Bone marrow (tissue), 2 donors: Measurements from ENCODE around the gene IRF7.

Experiments used
- DNase-seq, 2 donors: peaks; one replicate each; lab custom pipeline; 2025; lab: John Stamatoyannopoulos, UW

IRF7 gene

DNA sequence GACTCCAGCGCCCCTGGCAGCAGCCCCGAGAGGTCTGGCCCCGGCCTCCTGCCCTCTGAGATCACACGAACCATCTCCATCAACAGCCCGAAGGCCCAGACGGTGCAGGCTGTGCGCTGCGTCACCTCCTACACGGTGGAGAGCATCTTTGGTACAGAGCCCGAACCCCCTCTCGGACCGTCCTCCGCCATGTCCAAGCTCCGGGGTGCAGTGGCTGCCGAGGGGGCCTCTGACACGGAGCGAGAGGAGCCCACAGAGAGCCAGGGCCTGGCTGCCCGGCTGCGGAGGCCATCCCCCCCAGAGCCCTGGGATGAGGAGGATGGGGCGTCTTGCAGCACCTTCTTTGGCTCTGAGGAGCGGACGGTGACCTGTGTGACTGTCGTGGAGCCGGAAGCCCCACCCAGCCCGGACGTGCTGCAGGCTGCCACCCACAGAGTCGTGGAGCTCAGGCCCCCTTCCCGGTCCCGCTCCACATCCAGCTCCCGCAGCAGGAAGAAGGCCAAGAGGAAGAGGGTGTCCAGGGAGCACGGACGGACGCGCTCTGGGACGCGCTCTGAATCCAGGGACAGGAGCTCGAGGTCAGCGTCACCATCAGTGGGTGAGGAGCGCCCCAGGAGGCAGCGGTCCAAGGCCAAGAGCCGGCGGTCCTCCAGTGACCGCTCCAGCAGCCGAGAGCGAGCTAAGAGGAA, 7.6 kb downstream of the IRF7 start:
- DNase-seq, result no peak

DNA sequence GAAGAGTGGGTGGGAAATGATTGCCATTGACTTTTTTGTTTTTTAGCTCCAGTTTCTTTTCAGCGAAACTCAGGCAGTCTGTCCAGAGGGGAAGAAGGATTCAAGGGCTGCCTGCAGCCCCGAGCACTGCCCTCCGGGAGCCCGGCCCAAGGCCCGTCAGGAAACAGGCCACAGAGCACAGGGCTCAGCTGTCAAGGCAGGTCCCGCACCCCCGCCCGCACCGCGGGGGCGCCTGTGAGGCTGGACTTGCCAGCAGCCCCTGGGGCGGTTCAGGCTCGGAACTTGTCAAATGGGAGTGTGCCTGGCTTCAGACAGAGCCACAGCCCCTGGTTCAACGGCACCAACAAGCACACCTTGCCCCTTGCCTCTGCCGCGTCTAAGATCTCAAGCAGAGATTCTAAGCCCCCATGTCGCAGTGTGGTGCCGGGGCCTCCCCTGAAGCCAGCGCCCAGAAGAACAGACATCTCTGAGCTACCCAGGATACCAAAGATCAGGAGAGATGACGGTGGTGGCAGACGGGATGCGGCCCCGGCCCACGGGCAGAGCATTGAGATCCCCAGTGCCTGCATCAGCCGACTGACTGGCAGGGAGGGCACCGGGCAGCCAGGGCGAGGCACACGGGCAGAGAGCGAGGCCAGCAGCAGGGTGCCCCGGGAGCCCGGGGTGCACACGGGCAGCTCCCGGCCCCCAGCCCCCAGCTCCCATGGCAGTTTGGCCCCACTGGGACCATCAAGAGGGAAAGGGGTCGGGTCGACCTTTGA, 8.6 kb downstream of the IRF7 start:
- DNase-seq, result no peak

DNA sequence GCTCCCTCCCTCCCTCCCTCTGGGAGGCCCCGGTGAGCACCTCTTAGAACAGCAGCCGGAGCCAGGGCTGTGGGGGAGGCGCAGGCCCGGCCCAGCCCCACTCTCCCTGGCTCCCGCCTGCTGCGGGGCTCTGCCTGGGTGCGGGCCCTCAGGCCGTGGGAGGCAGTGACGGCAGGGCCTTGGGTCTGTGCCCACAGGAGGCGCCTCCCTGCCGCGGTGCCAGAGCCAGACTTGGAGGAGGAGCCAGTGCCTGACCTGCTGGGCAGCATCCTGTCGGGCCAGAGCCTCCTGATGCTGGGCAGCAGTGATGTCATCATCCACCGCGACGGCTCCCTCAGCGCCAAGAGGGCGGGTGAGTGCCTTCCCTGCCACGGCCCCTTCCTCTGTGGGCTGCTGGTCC, 9.5 kb downstream of the IRF7 start:
- DNase-seq, result no peak

DNA sequence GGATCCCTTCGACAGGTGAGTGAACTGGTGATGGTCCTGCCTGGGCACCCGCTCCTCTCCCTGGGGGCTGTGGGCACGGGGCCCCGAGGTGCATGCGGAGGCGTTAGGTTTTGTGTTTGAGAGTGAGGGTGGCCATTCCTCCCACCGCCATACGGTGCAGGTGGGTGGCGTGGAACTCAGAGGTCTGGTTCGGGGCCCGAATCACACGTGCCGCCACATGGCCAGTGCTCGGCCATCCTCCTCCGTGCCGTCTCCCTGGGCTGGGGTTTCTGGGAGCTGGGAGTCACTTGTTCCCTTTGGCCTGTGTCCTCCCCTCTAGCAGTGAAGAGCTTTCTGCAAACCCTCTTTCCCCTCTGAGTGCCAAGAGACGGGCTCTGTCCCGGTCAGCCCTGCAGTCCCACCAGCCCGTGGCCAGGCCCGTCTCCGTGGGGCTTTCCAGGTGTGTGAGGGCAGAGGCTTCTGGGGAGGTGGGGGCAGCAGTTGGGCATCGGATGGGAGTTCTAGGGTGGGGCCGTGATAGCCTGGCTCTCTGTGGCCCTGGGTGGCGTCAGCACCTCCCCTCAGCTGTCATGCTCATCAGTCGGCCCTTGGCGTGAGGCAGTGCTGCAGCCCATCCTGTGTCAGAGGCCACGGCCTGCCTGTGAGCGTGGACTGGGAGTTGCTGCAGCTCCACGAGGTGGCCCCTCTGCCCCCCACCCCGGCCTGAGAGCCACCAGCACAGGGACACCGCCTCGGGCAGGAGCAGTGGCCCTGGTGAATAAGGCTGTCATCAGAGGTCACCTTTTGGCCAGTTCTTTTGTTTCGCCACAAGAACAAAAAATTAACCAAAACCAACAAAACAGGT, 10.2 kb downstream of the IRF7 start:
- no peak for DNase-seq

DNA sequence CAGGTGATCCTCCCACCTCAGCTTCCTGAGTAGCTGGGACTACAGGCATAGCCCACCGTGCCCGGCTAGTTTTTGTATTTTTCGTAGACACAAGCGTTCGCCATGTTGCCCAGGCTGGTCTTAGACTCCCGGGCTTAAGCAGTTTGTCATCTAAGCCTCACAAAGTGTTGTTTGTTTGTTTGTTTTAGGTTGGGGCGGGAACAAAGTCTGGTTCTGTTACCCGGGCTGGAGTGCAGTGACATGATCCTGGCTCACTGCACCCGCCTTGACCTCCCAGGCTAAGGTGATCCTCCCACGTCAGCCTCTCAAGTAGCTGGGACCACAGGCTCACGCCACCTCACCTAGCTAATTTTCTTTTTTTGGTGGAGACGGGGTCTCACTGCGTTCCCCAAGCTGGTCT, 12.6 kb downstream of the IRF7 start:
- no peak for DNase-seq

DNA sequence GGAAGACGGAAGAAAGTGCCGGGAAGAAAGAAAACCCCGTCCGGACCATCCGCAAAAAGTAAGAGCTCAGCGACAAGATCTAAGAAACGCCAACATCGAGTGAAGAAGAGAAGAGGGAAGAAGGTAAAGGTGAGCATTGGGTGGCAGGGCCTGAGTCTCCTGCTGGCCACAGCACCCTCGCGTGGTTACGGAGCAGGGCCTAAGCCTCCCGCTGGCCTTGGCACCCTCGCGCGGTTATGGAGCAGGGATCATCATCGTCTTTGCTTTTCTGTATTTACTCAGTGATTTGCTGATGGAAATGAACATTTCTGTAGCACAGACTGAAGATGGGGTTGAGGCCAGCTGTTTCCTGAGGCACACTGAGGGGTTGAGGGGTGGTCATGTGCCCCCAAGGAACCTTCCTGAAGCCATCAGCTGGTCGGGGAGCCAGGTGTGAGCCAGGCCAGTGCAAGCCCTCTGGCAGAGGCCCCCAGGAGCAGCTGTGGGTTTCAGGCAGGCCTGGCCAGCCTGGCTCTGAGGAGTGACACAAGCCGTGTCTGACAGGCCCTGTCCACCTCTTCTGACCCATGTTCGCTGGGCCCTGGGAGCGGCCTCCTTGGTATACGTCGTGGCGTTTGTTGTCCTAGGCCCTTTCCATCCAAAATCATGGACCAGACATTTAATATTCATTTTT, 14.0 kb downstream of the IRF7 start:
- no peak for DNase-seq

DNA sequence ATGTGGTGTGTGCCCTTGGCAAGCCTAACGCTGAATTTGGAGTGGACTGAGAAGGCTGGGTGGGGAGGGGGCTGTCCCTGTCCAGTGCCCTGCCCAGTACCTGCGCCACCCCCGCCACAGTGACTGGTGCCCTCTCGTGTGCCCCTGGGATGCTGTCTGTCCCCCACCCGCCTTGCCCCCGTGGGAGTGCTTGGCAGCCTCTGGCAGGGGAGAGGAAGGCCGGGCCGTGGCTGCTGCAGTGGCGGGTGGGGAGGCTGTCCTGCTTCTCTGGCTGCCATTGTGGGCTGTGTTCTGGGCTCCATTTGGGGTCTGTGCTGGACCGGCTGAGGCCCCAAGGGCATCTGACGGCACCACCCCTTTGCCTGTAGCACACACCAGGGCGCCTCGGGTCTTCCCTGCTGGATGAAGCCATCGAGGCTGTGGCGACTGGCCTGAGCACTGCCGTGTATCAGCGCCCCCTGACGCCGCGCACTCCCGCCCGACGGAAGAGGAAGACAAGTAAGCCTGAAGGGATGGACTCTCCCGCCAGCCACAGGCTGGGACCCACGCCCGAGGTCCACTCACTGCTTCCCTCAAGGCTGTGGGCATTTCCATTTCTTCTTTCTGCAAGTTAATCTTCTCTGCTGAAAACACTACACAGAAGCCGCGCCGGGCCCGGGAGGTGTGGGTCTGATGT, 17.6 kb downstream of the IRF7 start:
- DNase-seq, result no peak

DNA sequence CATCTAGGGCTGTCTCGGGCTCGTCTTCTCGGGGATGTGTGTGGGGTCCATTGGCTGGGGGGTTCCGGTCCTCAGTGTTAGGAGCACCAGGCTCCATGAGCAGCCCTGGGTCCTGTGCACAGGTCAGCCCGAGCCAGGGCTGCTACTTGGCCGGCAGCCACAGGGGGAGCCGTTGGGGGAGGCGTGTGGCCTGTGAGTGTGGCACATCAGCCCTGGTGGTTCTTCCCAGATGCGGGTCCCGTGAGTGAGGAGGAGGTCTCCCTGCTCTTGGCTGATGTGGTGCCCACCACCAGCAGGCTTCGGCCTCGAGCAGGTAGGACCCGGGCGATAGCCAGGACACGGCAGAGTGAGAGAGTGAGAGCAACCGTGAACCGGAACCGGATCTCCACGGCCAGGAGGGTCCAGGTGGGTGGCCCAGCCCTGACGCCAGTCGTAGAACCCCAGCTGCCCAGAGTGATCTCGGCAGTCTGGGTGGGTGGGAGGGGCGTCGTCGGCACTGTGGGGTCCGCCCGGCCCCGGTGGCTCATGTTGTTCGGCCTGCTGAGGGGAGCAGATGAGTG, 18.5 kb downstream of the IRF7 start:
- DNase-seq, result no peak

DNA sequence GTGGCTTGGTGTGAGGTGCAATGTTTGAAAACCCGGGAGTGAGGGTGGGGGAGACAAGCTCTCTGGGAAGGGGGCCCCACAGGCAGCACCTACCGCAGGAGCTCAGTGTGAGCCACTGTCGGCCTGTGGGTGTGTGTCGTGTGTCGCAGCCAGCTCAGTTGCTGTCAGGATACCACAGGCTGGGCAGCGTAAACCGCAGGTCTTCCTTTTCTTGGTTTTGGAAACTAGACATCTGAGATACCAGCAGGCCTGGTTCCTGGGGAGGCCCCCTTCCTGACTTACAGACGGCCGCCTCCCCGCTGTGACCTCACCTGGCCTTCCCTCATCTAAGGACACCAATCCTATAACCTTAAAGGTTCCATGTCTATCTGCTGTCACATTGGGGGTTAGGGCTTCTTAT, 19.4 kb downstream of the IRF7 start:
- no peak for DNase-seq

DNA sequence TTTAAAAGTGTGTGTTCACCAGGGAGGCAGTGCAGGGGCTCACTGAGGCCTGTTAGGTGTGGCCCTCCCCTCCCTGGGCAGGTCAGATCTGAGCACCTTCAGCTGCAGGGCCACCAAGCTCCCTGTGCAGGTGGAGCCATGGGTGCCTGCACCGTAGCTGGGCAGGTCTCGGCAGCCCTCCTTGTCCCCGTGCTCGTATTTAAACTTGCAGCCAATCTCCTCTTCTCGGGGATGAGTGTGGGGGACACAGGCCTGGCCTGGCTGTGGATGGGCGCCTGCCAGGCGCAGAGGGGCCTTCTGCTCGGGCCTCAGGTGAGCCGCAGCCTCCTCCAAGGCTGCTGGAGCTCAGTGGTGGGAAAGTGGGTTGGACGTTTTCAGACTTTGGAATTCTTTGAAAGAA, 20.4 kb downstream of the IRF7 start:
- DNase-seq, result no peak

DNA sequence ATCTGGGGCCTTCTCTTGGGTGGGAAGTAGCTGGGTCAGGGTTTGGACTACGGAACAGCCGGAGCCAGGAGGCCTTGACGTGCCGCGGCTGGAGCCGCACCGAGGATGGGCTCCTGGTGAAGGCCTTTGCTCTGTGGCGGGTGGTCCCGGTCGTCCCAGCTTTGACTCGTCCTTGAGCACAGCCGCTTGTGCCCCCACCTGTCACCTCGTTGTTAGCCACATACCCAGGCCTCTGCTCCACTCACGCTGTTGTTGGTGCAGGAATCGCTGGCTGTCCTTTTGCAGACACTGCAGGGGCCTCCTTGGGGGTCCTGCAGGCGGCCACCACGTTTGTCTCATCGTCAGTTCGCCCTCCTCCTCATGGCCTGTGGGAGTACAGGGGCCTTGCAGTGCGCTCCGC, 22.4 kb downstream of the IRF7 start:
- DNase-seq, result no peak

DNA sequence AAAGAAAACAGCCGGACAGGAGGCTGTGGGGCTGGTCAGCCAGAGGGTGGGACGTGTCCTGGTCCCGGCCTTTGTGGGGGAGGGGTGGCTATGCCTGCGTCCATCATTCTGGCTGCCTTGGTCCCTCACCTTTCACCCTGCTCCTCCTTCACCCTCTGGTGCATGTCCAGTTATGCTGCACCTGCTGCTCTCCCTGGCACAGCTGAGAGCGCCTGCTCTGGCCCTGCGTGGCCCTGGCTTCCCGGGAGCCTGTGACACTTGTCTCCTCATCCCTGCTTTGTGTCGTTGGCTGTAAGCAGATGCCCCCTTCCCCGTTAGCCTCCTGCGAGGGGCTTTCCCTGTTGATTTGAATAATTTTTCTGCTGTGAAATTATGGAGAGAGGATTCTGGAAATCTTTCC, 22.8 kb downstream of the IRF7 start:
- no peak for DNase-seq

DNA sequence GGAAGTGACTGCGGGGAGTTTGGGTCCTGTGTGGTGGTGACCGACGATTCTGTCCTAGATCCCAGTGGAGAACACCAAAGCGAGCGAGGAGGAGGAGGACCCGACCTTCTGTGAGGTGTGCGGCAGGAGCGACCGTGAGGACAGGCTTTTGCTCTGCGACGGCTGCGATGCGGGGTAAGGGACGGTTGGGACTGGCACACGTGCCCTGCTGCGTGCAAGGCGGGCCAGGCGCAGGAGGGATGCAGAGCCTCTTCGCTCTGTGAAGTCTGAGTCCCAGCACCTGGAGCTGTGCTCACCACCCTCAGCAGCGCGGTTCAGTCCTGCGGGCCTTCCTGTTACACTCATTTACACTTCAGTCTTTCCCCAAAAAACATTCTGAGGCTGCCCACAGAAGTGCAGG, 23.2 kb downstream of the IRF7 start:
- DNase-seq, result no peak

DNA sequence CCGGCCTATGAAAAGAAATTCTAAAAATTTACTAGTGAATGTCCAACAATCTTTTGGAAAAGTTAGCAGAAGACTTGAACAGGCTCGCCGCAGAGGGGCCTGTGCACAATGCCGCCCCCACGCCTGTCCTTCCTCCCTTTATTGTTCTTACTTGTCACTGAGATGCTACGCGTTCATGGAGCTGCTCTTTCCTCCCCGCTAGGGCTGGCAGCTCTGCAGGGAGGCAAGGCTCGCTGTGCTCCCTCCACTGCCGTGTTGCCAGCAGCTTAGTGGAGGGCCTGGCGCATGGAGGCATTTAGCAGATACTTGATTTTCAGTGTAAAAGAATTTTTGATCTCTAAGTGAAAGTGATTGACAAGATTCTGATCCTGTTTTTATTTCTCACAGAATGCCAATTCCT, 24.8 kb downstream of the IRF7 start:
- no peak for DNase-seq

DNA sequence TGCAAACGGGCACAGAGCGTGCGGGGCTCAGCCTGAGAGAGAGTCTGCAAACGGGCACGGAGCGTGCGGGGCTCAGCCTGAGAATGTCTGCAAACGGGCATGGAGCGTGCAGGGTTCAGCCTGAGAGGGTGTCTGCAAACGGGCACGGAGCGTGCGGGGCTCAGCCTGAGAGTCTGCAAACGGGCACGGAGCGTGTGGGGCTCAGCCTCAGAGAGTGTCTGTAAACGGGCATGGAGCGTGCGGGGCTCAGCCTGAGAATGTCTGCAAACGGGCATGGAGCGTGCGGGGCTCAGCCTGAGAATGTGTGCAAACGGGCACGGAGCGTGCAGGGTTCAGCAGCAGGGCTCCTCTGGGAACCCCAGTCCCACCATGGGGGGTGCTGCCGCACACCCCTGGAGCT, 26.0 kb downstream of the IRF7 start:
- no peak for DNase-seq

DNA sequence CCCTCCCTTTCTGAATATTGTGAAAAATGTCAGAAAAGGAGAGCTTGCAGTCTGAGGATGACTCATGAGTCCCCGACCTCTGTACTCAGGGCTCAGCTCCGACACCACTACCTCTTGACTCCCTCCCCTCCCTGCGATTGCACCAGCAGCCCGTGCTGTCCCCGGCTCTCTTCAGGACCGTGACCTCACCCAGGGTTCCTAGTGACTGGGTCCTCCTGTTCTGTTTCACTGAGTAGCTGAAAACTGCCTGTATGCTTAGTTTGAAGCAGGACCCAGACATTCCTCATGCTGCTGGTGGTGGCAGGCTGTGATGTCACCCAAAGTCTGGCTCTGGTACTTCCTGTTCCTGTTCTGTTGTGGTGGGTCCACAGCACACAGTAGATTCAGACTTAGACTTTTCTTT, 27.8 kb downstream of the IRF7 start:
- DNase-seq, result peak; percentile 46 to 76

DNA sequence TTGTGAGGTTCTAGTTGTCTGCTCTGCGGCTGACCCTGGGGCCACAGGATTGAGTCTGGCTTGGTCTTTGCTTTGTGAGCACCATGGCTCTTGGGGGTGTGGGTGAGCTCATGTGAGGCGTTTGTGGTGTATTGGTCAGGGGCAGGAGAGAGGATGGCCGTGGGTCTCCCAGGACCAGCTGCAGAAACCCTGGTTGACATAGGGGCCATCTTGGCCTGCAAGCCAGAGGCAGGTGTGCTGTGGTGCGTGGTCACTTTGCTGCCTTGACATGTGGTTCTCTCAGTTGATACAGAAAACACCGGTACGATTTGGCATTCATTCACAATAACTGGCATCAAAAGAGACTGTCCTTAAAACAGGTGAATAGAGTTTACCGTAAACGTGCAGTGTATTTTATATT, 28.2 kb downstream of the IRF7 start:
- no peak for DNase-seq

DNA sequence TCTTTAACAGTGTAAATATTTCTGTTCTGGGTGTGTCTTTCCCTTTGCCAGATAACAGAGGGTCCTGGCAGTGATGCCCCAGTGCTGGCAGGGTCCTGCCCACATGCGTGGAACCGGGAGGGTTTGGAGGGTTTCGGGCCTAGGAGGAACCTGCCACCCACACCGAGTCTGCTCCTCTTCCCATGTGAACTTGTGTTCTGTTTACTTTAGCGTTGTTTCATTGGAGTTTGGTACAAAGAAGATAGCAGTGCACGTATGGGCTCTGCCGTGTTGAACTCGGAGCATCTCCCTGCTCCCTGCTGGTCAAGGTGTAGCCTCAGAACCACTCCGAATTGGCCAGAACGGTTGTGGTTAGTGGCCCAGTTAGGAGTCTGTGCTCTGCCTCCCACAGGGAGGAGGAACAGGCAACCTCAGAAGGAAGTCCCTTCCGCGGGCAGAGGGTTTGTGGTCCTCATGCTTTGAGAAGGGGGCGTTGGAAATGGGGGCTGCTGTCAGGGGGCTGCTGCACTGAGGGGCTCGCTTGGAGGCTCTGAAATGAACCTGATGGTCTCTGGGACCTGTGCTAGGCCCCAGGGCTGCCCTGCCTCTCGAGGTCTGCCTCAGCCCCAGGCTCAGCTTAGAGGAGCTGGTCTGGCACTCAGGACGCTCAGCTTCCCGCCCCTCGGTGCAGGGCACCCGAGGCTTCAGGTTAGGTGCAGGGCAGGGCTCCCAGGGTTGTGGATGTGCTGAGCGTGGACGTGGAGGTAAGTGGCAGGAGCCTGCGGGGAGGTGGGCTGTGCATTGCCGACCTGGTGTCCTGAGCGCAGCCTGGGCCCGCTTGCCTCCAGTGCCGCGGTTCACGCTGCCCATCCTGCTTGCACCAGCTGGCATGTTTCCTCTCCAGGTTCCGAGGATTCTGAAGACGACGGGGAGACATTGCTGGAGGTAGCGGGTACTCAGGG, 29.1 kb downstream of the IRF7 start:
- no peak for DNase-seq

DNA sequence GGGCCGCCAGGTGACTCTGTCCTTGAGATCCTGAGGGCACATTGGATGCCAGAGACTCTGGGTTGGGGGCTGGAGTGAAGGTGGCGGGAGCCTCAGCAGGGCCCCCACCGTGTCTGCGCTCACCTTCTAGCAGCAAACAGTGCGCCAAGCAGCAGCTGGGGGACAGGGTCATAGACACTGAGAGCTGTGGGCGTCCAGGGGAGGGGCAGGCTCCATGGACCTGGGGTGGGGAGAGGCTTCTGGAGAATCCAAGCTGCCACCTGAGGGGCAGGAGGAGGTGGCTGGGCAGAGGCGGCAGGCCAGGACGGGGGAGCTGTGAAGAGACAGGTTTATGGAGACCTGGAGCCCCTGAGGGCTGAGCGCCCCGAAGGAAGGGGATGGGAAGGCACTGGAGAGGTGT, 31.5 kb downstream of the IRF7 start:
- DNase-seq, result no peak

DNA sequence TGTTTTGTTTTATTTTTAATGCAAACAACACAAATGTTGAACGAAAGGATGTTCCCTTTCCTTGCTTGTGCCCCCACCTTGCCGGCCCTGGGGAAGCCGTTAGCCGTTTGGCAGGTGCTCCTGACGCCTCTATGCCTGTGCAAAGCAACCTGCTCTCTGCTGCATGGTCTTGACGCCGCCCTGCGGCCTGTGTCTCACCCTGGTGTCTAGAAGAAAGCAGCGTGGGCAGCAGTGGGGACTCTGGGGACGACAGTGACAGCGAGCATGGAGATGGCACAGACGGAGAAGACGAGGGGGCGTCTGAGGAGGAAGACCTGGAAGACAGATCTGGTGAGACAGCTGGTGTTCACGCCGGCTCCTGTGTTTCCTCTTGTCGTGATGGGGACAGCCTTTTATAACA, 34.0 kb downstream of the IRF7 start:
- no peak for DNase-seq
